Neural progenitor cell (in vitro differentiated cells): ENCODE data around the gene FCAMR.

Source experiments
- EZH2 ChIP-seq: fragments of 200-600 bp; sonication (generic); IDR thresholded peaks from 2 replicates; pipeline ENCODE4 v1.6.1; 2017; ENCODE audit warnings: antibody characterized with exemption, mild to moderate bottlenecking, moderate library complexity
- EZH2phosphoT487 ChIP-seq: fragments of 200-600 bp; sonication (generic); IDR thresholded peaks from 2 replicates; pipeline ENCODE4 v1.6.1; 2017; ENCODE audit warnings: antibody characterized with exemption
- TF ChIP-seq, protein P1 (sequence below): fragments of 200-600 bp; sonication (generic); IDR thresholded peaks from 2 replicates; pipeline ENCODE4 v1.5.1; 2017; ENCODE audit warnings: antibody characterized with exemption, mild to moderate bottlenecking

GRCh38 chr1:207013321-207014085 lies 43.2 kb upstream of the FCAMR start:
- TF ChIP-seq, protein P1, sequence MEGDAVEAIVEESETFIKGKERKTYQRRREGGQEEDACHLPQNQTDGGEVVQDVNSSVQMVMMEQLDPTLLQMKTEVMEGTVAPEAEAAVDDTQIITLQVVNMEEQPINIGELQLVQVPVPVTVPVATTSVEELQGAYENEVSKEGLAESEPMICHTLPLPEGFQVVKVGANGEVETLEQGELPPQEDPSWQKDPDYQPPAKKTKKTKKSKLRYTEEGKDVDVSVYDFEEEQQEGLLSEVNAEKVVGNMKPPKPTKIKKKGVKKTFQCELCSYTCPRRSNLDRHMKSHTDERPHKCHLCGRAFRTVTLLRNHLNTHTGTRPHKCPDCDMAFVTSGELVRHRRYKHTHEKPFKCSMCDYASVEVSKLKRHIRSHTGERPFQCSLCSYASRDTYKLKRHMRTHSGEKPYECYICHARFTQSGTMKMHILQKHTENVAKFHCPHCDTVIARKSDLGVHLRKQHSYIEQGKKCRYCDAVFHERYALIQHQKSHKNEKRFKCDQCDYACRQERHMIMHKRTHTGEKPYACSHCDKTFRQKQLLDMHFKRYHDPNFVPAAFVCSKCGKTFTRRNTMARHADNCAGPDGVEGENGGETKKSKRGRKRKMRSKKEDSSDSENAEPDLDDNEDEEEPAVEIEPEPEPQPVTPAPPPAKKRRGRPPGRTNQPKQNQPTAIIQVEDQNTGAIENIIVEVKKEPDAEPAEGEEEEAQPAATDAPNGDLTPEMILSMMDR = no peak
- TF ChIP-seq EZH2 = no peak
- TF ChIP-seq EZH2phosphoT487 = no peak
